Mammary epithelial cell (primary cell): ENCODE measurements around the gene ATP2B3.

Experiments
- CTCF ChIP-seq, 2 donors: IDR thresholded peaks in 1 of 2; conservative IDR thresholded peaks in 1 of 2; 2 replicates each; pipeline ENCODE4 v1.5.1; 2011 to 2012; ENCODE audit warnings: inconsistent platforms in 2 of 2, low read length in 2 of 2, mild to moderate bottlenecking in 2 of 2, control low read depth in 1 of 2, low read depth in 1 of 2; ENCODE audit not compliant: insufficient read depth in 1 of 2; ENCODE audit errors: extremely low read depth in 1 of 2
- EZH2 ChIP-seq: IDR thresholded peaks from 2 replicates; pipeline ENCODE4 v1.6.1; 2012; ENCODE audit warnings: low read length, inconsistent platforms, borderline replicate concordance

- TF ChIP-seq CTCF (conservative IDR thresholded peaks at IDR 0.05 in 1 of 2, IDR thresholded peaks at IDR 0.05 in 1 of 2; ENCODE audit: extremely low read depth in 1 of 2, insufficient read depth in 1 of 2, low read depth in 1 of 2, low read length in 2 of 2) (no peak), EZH2 (no peak)
Measured at GRCh38 chrX:153572601-153573000, 55.2 kb downstream of the ATP2B3 start.
